Hepatocyte (in vitro differentiated cells): ENCODE results near the gene NKAIN2.

Experiments
- CTCF ChIP-seq: fragments of 200-600 bp; sonication (generic); IDR thresholded peaks from 2 replicates; pipeline ENCODE4 v1.5.1; 2016; ENCODE audit warnings: antibody characterized with exemption, mild to moderate bottlenecking; ENCODE audit not compliant: poor library complexity
- EZH2 ChIP-seq: fragments of 200-600 bp; sonication (generic); IDR thresholded peaks from 2 replicates; pipeline ENCODE4 v1.6.1; 2016; ENCODE audit warnings: antibody characterized with exemption, mild to moderate bottlenecking, borderline replicate concordance

- TF ChIP-seq CTCF, result no peak
- TF ChIP-seq EZH2, result no peak
Measured at GRCh38 chr6:124131259-124131658, 327.6 kb downstream of the NKAIN2 start.
